Stimulated activated CD4-positive, alpha-beta T cell treated with anti-CD3 and anti-CD28 coated beads, Interleukin-4, amount 100 ng/mL, for 24 hours (primary cell): Measurements from ENCODE around the gene SNX33.
"Not testable (repeated sequence)": the region's sequence is repeated elsewhere in the genome, so short reads cannot be mapped to it uniquely, and the experiment has no call there.

Experiments used
- DNase-seq: peaks from one replicate; pipeline ENCODE4 v3.0.0-alpha.2; 2020

Gene SNX33

GRCh38 chr15:75703440-75704262 lies 55.9 kb downstream of the SNX33 start:
- not testable (repeated sequence) for DNase-seq

GRCh38 chr15:75704263-75704615 lies 56.5 kb downstream of the SNX33 start:
- DNase-seq, result no peak

GRCh38 chr15:75704618-75705017 lies 56.9 kb downstream of the SNX33 start:
- no peak for DNase-seq

- not testable (repeated sequence) for DNase-seq
Measured at GRCh38 chr15:75705375-75705774, 57.7 kb downstream of the SNX33 start.

GRCh38 chr15:75705854-75706681 lies 58.4 kb downstream of the SNX33 start:
- no peak for DNase-seq

GRCh38 chr15:75706682-75706954 lies 58.9 kb downstream of the SNX33 start:
- DNase-seq, result no peak

GRCh38 chr15:75709458-75709857 lies 61.7 kb downstream of the SNX33 start:
- not testable (repeated sequence) for DNase-seq

- not testable (repeated sequence) for DNase-seq
Measured at GRCh38 chr15:75710874-75711273, 63.2 kb downstream of the SNX33 start.

- DNase-seq, result not testable (repeated sequence)
Measured at GRCh38 chr15:75711495-75711894, 63.8 kb downstream of the SNX33 start.
